DOHH2 (cell line): ENCODE results near the gene CCDC80.

Experiments used
- H3F3A ChIP-seq: fragments of 200-600 bp; sonication (generic), shearing (Covaris generic); 2 replicates; pipeline ENCODE4 v1.6.0; 2016; ENCODE audit warnings: antibody characterized with exemption, mild to moderate bottlenecking; ENCODE audit not compliant: control insufficient read depth, insufficient read depth
- H3K27ac ChIP-seq: fragments of 200-600 bp; sonication (generic); 2 replicates; pipeline ENCODE4 v1.5.1; 2014; ENCODE audit warnings: low read depth, mild to moderate bottlenecking, low read length, moderate library complexity
- H3K27me3 ChIP-seq: fragments of 200-600 bp; sonication (generic); 2 replicates; pipeline ENCODE4 v1.6.1; 2014; ENCODE audit warnings: mild to moderate bottlenecking, low read length, mixed read lengths; ENCODE audit not compliant: control insufficient read depth
- H3K36me3 ChIP-seq: fragments of 200-600 bp; sonication (generic); 2 replicates; pipeline ENCODE4 v1.6.1; 2014; ENCODE audit warnings: mild to moderate bottlenecking, low read length, moderate library complexity, mixed read lengths; ENCODE audit not compliant: control insufficient read depth
- H3K4me1 ChIP-seq: fragments of 200-600 bp; sonication (generic); 2 replicates; pipeline ENCODE4 v1.6.1; 2014; ENCODE audit warnings: mild to moderate bottlenecking, low read length, mixed read lengths; ENCODE audit not compliant: control insufficient read depth
- H3K4me2 ChIP-seq: fragments of 200-600 bp; sonication (generic); 2 replicates; pipeline ENCODE4 v1.6.0; 2014; ENCODE audit warnings: mild to moderate bottlenecking, low read length, moderate library complexity
- H3K4me3 ChIP-seq: fragments of 200-600 bp; sonication (generic); 2 replicates; pipeline ENCODE4 v1.5.1; 2014; ENCODE audit warnings: mild to moderate bottlenecking, low read length, mixed read lengths
- H3K79me2 ChIP-seq: fragments of 200-600 bp; sonication (generic); 2 replicates; pipeline ENCODE4 v1.6.1; 2014; ENCODE audit warnings: mild to moderate bottlenecking, low read length, mixed read lengths; ENCODE audit not compliant: control insufficient read depth
- H3K9me2 ChIP-seq: fragments of 200-600 bp; sonication (generic); replicated peaks from 2 replicates; pipeline ENCODE4 v1.6.1; 2014; ENCODE audit warnings: mild to moderate bottlenecking, low read length, mixed read lengths; ENCODE audit not compliant: control insufficient read depth
- H3K9me3 ChIP-seq: fragments of 200-600 bp; sonication (generic); 2 replicates; pipeline ENCODE4 v1.6.1; 2014; ENCODE audit warnings: antibody characterized with exemption, low read length, mixed read lengths; ENCODE audit not compliant: control insufficient read depth, insufficient read depth
- H4K20me1 ChIP-seq: fragments of 200-600 bp; sonication (generic); 2 replicates; pipeline ENCODE4 v1.6.0; 2014; ENCODE audit warnings: low read depth, mild to moderate bottlenecking, antibody characterized with exemption, low read length, moderate library complexity; ENCODE audit not compliant: control insufficient read depth, insufficient read depth
- CTCF ChIP-seq: fragments of 200-600 bp; sonication (generic); IDR thresholded peaks from one replicate; pipeline ENCODE4 v1.5.1; 2014; ENCODE audit warnings: antibody characterized with exemption, mild to moderate bottlenecking, low read depth, low read length; ENCODE audit not compliant: poor library complexity, severe bottlenecking
- EZH2phosphoT487 ChIP-seq: fragments of 200-600 bp; sonication (generic); IDR thresholded peaks from 2 replicates; pipeline ENCODE4 v1.6.1; 2017; ENCODE audit warnings: borderline replicate concordance, mild to moderate bottlenecking, antibody characterized with exemption, low read length, moderate library complexity, mixed read lengths

The CCDC80 gene

GRCh38 chr3:112682361-112682760, 41.4 kb upstream of the CCDC80 start:
- Histone ChIP-seq H3K4me1 (no peaks in the 10 kb centered on the region), H4K20me1 (no peaks in the 10 kb centered on the region), H3F3A (no peaks in the 10 kb centered on the region), H3K9me3 (no peaks in the 10 kb centered on the region), H3K79me2 (no peaks in the 10 kb centered on the region), H3K9me2 (no peaks in the 10 kb centered on the region), H3K27ac (no peak overlapping the region), H3K36me3 (no peaks in the 10 kb centered on the region), H3K27me3 (peaks cover 7% of the 10 kb centered on the region; the same call in 1 of the 2 replicates), H3K4me2 (no peak overlapping the region), H3K4me3 (no peak overlapping the region)
- no peak for TF ChIP-seq CTCF
- TF ChIP-seq EZH2phosphoT487, result no peak

- Histone ChIP-seq H3K4me2 (no peak overlapping the region), H3K9me2 (no peaks in the 10 kb centered on the region), H3F3A (no peaks in the 10 kb centered on the region)
Measured at GRCh38 chr3:112681822-112682325, 40.9 kb upstream of the CCDC80 start.

GRCh38 chr3:112676659-112677234, 35.8 kb upstream of the CCDC80 start:
- Histone ChIP-seq H3K4me2 (peak overlapping the region; percentile 16; the same call in 1 of the 2 replicates), H3K4me1 (peaks cover 11% of the 10 kb centered on the region), H3K27ac (no peak overlapping the region), H3K9me3 (no peaks in the 10 kb centered on the region), H3K79me2 (no peaks in the 10 kb centered on the region), H4K20me1 (no peaks in the 10 kb centered on the region), H3K9me2 (no peaks in the 10 kb centered on the region), H3K4me3 (no peak overlapping the region), H3F3A (no peaks in the 10 kb centered on the region), H3K36me3 (no peaks in the 10 kb centered on the region), H3K27me3 (peaks cover 12% of the 10 kb centered on the region; the same call in 1 of the 2 replicates)
- TF ChIP-seq CTCF (no peak), EZH2phosphoT487 (no peak)

More at GRCh38 chr3:112681822-112682325, 40.9 kb upstream of the CCDC80 start:
- TF ChIP-seq CTCF (no peak), EZH2phosphoT487 (no peak)
- Histone ChIP-seq H3K4me3 (no peak overlapping the region), H3K9me3 (no peaks in the 10 kb centered on the region), H4K20me1 (no peaks in the 10 kb centered on the region), H3K4me1 (peaks cover 3% of the 10 kb centered on the region), H3K36me3 (no peaks in the 10 kb centered on the region), H3K27me3 (peaks cover 11% of the 10 kb centered on the region; the same call in 1 of the 2 replicates), H3K27ac (no peak overlapping the region), H3K79me2 (no peaks in the 10 kb centered on the region)
